Gastroesophageal sphincter (tissue), 4 donors: ENCODE results near the gene PKHD1. TPM values are rescaled to one million over a fixed set of nuclear protein-coding genes. Genes with fewer than 3 reads are reported as not detected.
"Not testable (repeated sequence)": the region's sequence is repeated elsewhere in the genome, so short reads cannot be mapped to it uniquely, and the experiment has no call there.

Source experiments
- ATAC-seq: fragments of 150-250 bp; one replicate; pipeline ENCODE4 v1.9.1; 2016; ENCODE audit warnings: mild to moderate bottlenecking, moderate library complexity
- H3K27ac ChIP-seq, 4 donors: fragments of 200-600 bp; sonication (generic) in 3 of 4; 1 replicate in 3 of 4; 2 replicates in 1 of 4; pipeline ENCODE4 v1.5.1; 2016 to 2019
- H3K27me3 ChIP-seq: fragments of 200-600 bp; sonication (generic); one replicate; pipeline ENCODE4 v1.5.1; 2019
- H3K36me3 ChIP-seq, 2 donors: fragments of 200-600 bp; sonication (generic); one replicate each; pipeline ENCODE4 v1.5.1; 2019; ENCODE audit warnings: control low read depth in 1 of 2
- H3K4me1 ChIP-seq, 3 donors: fragments of 200-600 bp; sonication (generic); 1 replicate in 2 of 3; 2 replicates in 1 of 3; pipeline ENCODE4 v1.5.1; 2016 to 2019; ENCODE audit warnings: control low read depth in 2 of 3
- H3K4me3 ChIP-seq, 2 donors: fragments of 200-600 bp; sonication (generic); one replicate each; pipeline ENCODE4 v1.5.1; 2019; ENCODE audit warnings: mild to moderate bottlenecking in 1 of 2, moderate library complexity in 1 of 2
- H3K9me3 ChIP-seq, 3 donors: fragments of 200-600 bp; sonication (generic); one replicate each; pipeline ENCODE4 v1.5.1; 2017 to 2019; ENCODE audit warnings: control low read depth in 2 of 3
- EP300 ChIP-seq: sonication (generic); formaldehyde crosslinking; IDR thresholded peaks from one replicate; pipeline ENCODE4 v1.6.1; 2017; ENCODE audit warnings: antibody characterized with exemption, mild to moderate bottlenecking
- POLR2A ChIP-seq, 2 donors: fragments of 450-650 bp; IDR thresholded peaks; one replicate each; pipeline ENCODE4 v1.6.1; 2017; ENCODE audit warnings: antibody characterized with exemption in 2 of 2, mild to moderate bottlenecking in 2 of 2, moderate library complexity in 1 of 2
- POLR2AphosphoS5 ChIP-seq: sonication (generic); formaldehyde crosslinking; IDR thresholded peaks from one replicate; pipeline ENCODE4 v1.6.1; 2017; ENCODE audit warnings: antibody characterized with exemption
- WGBS, 2 donors: methylation state at CpG; one replicate each; pipeline ENCODE4 v1.1.5; 2018; ENCODE audit warnings: low coverage in 1 of 2; 5-methylcytosine and 5-hydroxymethylcytosine counted together
- total RNA-seq, 4 donors: library from RNA; depleted of rRNA; stranded (reverse); fragments of >200 nt; gene quantifications; one replicate each; pipeline ENCODE4 v1.1.0, GENCODE V29; 2016
- TF ChIP-seq, protein P1 (sequence below), 4 experiments: fragments of 200-600 bp in 2 of 4; fragments of 450-650 bp in 2 of 4; sonication (generic) in 1 of 4; IDR thresholded peaks; one replicate each; pipeline ENCODE4 v1.5.1; 2017 to 2019; ENCODE audit warnings: antibody characterized with exemption in 4 of 4, mild to moderate bottlenecking in 2 of 4, moderate library complexity in 2 of 4

Gene PKHD1
- total RNA-seq, 4 donors from 2014 or later = under 0.01 TPM; not detected in 3

DNA sequence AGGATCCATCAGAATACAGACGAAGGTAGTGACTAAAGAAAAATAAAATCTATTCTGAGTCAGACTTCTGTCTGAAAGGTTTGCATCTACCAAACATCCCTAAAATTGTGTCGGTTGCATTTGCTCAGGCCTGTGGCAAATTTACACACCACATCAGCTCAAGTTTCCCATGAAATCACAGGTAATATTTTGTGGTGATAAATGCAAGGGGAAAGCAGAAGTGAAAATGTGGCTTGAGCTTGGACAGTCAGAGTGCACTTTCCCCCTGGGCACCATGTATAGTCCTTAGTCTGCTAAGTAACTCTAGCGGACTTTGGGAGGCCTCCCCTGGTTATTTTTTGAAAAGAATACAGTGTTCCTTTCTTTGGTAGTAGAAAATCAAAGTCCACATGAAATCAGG is 159.1 kb downstream of the PKHD1 start:
- peaks cover 5% of the 10 kb centered on the region for H3K27me3 ChIP-seq
- no peaks in the 10 kb centered on the region for H3K9me3 ChIP-seq
- H3K36me3 ChIP-seq = no peaks in the 10 kb centered on the region
- no peaks in the 10 kb centered on the region for H3K4me1 ChIP-seq
- WGBS, 2 donors = 67 to 77% methylated on average over 3 of the region's 3 CpGs
- H3K4me3 ChIP-seq = no peak overlapping the region
- H3K27ac ChIP-seq = no peak overlapping the region
- ATAC-seq = no peak
- TF ChIP-seq, protein P1, sequence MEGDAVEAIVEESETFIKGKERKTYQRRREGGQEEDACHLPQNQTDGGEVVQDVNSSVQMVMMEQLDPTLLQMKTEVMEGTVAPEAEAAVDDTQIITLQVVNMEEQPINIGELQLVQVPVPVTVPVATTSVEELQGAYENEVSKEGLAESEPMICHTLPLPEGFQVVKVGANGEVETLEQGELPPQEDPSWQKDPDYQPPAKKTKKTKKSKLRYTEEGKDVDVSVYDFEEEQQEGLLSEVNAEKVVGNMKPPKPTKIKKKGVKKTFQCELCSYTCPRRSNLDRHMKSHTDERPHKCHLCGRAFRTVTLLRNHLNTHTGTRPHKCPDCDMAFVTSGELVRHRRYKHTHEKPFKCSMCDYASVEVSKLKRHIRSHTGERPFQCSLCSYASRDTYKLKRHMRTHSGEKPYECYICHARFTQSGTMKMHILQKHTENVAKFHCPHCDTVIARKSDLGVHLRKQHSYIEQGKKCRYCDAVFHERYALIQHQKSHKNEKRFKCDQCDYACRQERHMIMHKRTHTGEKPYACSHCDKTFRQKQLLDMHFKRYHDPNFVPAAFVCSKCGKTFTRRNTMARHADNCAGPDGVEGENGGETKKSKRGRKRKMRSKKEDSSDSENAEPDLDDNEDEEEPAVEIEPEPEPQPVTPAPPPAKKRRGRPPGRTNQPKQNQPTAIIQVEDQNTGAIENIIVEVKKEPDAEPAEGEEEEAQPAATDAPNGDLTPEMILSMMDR (IDR thresholded peaks at IDR 0.05) = no peak
- TF ChIP-seq POLR2AphosphoS5 (no peak), EP300 (no peak), POLR2A (IDR thresholded peaks at IDR 0.05) (no peak)

DNA sequence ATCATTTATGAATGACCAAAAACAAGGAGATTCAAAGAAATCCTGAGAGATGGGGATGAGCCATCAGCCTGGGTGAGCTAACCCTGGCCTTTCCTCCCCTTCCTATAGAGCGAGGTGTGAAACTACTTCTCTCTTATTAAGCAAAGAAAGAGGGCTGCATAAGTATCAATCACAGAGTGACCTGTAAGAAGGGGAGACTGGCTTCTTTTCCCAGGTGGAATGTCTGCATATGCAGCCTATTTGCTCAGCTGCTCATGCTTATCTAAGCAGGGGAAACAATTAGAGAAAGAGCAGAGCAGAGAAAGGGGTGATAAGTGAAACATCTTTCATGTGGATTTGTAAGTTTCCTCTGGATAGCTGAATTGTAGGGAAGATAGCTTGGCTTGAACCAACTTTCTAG is 160.0 kb downstream of the PKHD1 start:
- H3K9me3 ChIP-seq = peaks cover 0 to 6% (median 0%) of the 10 kb centered on the region in 3 donors
- no peaks in the 10 kb centered on the region for H3K36me3 ChIP-seq
- H3K27ac ChIP-seq = no peak overlapping the region
- no peaks in the 10 kb centered on the region for H3K4me1 ChIP-seq
- ATAC-seq = no peak
- peaks cover 5% of the 10 kb centered on the region for H3K27me3 ChIP-seq
- no peak for TF ChIP-seq EP300
- TF ChIP-seq, protein P1 (IDR thresholded peaks at IDR 0.05) = no peak
- no peak overlapping the region for H3K4me3 ChIP-seq
- 50 to 80% methylated on average over 1 of the region's 1 CpG for WGBS, 2 donors

DNA sequence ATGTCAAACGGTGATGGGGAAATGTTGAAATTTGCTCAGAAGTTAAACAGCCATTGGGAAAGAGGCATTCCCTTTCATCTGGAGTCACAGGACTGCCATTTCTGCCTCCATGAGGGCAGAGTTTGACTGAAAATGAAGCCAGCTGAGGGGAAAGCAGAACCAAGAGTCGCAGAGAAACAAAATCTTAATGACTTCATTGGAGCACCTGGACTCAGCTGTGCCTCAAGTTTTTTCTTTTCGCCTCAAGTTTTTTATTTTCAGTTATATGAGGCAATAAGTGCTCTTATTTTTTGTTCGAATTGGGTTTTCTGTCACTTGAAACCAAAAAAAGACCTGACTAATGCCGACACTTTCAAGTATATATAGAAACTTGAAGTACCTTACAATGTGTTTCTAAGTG is 161.3 kb downstream of the PKHD1 start:
- ATAC-seq = no peak
- 67 to 78% methylated on average over 2 to 5 of the region's 5 CpGs for WGBS, 2 donors
- TF ChIP-seq EP300 (no peak), POLR2A (IDR thresholded peaks at IDR 0.05) (no peak), POLR2AphosphoS5 (no peak)
- TF ChIP-seq, protein P1 (IDR thresholded peaks at IDR 0.05) = no peak
- H3K36me3 ChIP-seq = no peaks in the 10 kb centered on the region
- H3K9me3 ChIP-seq = peaks cover 0 to 13% (median 0%) of the 10 kb centered on the region in 3 donors
- H3K27ac ChIP-seq = no peak overlapping the region
- no peaks in the 10 kb centered on the region for H3K4me1 ChIP-seq
- H3K27me3 ChIP-seq = peaks cover 5% of the 10 kb centered on the region
- no peak overlapping the region for H3K4me3 ChIP-seq

DNA sequence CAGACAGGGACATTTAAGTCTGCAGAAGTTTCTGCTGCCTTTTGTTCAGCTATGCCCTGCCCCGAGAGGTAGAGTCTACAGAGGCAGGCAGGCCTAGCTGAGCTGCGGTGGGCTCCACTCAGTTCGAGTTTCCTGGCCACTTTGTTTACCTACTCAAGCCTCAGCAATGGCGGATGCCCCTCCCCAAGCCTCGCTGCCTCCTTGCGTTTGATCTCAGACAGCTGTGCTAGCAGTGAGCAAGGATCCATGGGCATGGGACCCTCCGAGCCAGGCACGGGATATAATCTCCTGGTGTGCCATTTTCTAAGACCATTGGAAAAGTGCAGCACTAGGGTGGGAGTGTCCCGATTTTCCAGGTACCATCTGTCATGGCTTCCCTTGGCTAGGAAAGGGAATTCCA is 164.9 kb downstream of the PKHD1 start:
- H3K4me1 ChIP-seq, ATAC-seq, H3K4me3 ChIP-seq, H3K27ac ChIP-seq, H3K36me3 ChIP-seq, H3K27me3 ChIP-seq: not testable (repeated sequence)
- WGBS, 2 donors = 76% methylated on average over 5 of the region's 9 CpGs; no CpG with 5 or more reads in 1 of the 2 donors
- H3K9me3 ChIP-seq = peaks cover 0 to 22% (median 0%) of the 10 kb centered on the region in 3 donors

DNA sequence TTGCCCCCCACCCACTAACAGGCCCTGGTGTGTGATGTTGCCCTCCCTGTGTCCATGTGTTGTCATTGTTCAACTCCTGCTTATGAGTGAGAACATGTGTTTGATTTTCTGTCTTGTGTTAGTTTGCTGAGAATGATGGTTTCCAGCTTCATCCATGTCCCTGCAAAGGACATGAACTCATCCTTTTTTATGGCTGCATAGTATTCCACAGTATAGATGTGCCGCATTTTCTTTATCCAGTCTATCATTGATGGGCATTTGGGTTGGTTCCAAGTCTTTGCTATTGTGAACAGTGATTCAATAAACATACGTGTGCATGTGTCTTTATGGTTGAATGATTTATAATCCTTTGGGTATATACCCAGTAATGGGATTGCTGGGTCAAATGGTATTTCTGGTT is 169.1 kb downstream of the PKHD1 start:
- not testable (repeated sequence) for H3K27me3 ChIP-seq, H3K4me3 ChIP-seq
- 90% methylated on average over 2 of the region's 2 CpGs for WGBS, 2 donors

DNA sequence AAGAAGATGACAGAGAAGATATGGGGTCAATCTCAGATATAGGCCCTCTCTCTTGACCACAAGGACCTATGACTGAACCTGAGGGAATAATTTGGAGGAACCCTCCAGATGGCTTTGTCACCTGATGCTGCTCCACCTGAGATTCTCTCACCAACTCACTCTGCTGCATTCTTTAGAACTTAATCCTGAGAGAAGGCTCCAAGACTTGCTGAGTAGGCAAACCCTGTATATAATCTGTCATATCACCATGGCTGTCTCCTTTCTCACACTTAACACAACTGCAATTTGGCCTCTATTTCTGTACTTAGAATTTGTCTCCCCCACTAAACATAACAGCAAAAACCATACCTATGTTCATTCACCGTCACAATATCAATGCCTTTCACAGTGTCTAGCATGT is 172.3 kb downstream of the PKHD1 start:
- TF ChIP-seq, protein P1 (IDR thresholded peaks at IDR 0.05) = no peak
- TF ChIP-seq POLR2A (IDR thresholded peaks at IDR 0.05) = no peak
- TF ChIP-seq EP300 = no peak
- TF ChIP-seq POLR2AphosphoS5 = no peak
- Histone ChIP-seq H3K27me3 (no peaks in the 10 kb centered on the region), H3K4me1 (no peaks in the 10 kb centered on the region), H3K36me3 (no peaks in the 10 kb centered on the region), H3K4me3 (no peak overlapping the region), H3K27ac (no peak overlapping the region), H3K9me3 (peaks cover 0 to 9% (median 0%) of the 10 kb centered on the region in 3 donors)
- 76 to 86% methylated on average over 1 of the region's 1 CpG for WGBS, 2 donors
- ATAC-seq = no peak

More for the DNA sequence above, 169.1 kb downstream of the PKHD1 start:
- H3K27ac ChIP-seq, ATAC-seq, H3K4me1 ChIP-seq, H3K36me3 ChIP-seq: not testable (repeated sequence)
- H3K9me3 ChIP-seq = peaks cover 0 to 22% (median 0%) of the 10 kb centered on the region in 3 donors
